C4-2B (cell line): ENCODE measurements around the gene RAB26.

Source experiments
- H3K27ac ChIP-seq: fragments of 450-650 bp; 2 replicates; pipeline ENCODE4 v1.5.1; 2017
- CTCF ChIP-seq: fragments of 450-650 bp; conservative IDR thresholded peaks from 2 replicates; pipeline ENCODE4 v1.5.1; 2017; ENCODE audit warnings: mild to moderate bottlenecking
- ZFX ChIP-seq: fragments of 450-650 bp; IDR thresholded peaks from 2 replicates; pipeline ENCODE4 v1.6.1; 2017

The RAB26 gene

DNA sequence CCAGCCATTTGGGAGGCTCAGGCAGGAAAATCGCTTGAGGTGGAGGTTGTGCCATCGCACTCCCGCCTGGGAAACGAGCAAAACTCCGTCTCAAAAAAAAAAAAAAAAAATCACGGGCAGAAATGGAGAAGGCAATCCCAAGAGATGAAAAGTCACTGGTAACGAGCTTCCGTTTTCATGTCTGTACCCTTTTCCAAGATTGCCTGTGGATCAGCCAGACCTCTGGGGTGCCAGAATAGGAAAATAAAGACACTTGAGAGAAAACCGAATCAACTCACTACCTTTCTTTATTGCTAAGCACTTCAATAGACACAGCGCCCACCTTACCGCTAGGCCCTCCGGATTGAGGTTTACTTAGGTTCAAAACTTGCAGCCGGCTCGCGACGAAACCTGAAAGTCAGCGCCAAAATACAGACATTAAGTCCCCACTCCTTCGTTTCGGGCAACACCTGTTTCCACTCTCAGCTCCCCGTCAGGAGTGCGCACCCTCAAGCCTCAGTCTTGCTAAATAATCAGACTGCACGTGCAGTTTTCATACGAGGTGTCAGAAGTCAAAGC lies 6.2 kb downstream of the RAB26 start:
- peak overlapping the region; percentile 99 for H3K27ac ChIP-seq
- TF ChIP-seq CTCF, result no peak
- no peak for TF ChIP-seq ZFX

DNA sequence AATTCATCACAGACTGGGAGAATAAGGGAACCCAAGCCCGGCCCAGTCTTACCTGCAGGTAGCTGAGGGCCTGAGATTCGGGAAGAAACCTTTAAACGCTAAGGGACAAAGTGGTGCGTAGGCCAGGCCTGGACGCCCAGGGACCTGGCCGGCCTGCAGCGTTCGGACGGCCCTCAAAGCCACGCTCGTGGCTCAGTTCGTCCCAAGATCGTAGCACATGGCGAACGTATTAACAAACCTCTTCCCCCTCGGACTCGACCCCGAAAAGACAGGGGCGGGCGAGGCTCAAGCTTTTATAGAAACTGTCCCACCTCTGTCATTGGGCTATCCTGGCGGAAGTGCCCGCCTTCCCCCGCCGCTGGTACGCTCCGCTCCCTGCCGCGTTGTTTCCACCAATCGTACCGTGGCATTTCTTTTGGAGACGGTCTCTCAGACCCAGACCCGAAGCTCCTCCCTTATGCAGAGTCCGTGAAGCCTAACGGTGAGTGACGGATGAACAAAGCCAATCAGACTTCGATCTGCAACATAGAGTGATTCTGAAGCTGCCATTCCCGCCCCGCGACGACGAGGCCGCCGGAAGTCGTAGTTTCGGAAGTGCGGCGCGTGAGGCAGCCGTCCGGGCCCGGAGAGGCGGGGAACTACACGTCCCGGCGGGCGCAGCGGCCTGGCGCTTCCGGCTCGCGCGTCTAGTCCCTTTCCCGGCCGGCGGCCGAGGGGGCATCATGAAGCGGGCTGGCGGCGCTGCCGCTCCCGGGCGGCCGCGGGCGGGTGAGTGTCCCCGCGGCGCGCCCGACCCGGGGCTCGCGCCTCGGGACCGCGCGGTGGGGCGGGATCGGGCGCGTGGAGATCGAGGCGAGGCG lies 6.9 kb downstream of the RAB26 start, which contains the start of gene TRAF7:
Gene TRAF7 (plus strand): TSS at position 692 of the 860 bp plus-strand sequence. CDS start 8,139 bp downstream, outside the sequence.
- peak; percentile 67 for TF ChIP-seq ZFX
- TF ChIP-seq CTCF, result no peak
- peak within 1 kb of the TSS; percentile 99 for H3K27ac ChIP-seq

GRCh38 chr16:2155977-2156848 lies 7.8 kb downstream of the RAB26 start:
- no peak for TF ChIP-seq CTCF
- TF ChIP-seq ZFX, result no peak
- H3K27ac ChIP-seq, result peak overlapping the region; percentile 99

DNA sequence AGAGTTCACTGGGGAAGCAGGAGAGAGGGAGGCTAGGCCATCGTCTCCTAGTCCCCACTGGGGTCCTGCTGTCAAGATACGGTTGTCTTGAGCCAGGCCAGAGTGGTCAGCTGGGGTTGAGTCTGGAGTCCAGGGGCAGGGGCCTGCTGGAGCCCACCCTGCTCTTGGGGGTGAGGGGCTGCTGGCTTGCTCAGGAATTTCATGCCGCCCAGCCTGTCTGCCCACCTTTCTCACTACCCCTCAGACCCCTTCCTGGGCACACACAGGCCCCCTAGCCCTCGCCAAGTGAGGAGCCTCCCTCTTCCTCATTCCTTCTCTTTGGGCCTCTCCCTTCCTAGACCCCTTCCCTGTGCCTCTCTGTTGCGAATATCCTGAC lies 8.4 kb downstream of the RAB26 start:
- peak overlapping the region; percentile 99 for H3K27ac ChIP-seq

DNA sequence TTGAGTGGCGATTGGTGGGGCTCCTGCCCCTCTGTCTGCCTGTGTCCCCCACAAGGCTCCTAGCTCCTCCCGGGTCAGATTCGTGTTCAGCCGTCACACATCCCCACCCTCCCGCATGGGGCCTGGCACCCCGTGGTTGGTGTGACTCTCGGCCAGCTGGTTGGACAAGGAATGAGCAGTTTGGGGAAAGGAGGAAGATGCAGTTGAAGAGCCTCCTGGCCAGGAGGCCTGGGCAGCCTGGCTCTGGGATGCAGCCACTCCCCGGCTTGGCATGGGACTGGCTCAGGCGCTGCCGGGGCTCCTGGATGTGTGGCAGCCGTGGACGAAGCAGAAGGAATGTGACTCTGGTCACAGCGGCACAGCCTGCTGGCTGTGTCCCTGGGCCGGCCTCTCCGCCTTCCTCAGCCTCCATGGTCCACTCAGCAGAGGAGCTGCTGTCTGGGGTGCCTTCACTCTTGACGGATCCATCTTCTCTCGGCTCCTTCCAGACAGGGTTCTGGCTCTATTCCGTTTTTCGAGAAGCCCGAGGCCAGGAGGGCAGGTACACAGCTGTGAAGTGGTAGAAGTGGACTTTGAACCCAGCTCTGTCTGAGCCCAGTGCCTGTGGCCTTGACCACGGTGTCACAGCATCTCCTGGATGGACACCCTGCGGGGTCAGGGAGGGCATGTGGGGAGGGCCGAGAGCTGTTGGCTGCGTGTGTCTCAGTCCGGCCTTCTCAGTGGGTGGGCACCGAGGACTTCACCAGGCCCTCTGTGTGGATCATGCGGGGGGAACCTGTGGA lies 9.2 kb downstream of the RAB26 start:
- peak overlapping the region; percentile 99 for H3K27ac ChIP-seq
- TF ChIP-seq ZFX (no peak), CTCF (no peak)

More for the DNA sequence above, 8.4 kb downstream of the RAB26 start:
- TF ChIP-seq ZFX, result no peak
- TF ChIP-seq CTCF, result no peak

DNA sequence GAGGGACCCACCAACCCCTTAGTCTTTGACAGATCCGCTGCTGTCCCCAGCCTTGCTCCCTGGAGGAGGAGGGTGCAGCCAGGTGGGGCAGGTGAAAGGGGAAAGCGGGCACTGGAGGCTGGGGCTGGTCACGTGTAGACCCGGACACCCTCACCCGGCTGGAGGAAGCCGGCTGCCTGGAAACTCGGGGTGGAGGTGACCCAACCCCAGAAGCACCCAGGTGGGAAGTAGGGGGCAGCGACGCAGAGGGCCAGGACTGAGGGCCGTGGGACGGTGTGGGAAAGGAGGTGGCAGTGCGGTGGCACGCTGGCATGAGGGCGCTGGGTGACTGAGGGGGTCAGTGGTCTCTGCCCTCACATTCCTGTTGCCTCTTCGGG lies 9.8 kb downstream of the RAB26 start:
- no peak for TF ChIP-seq CTCF
- no peak for TF ChIP-seq ZFX
- no peak overlapping the region for H3K27ac ChIP-seq
